DMS53 treated with DMSO at 0.1 percent for 48 hours (cell line): ENCODE results near the gene PIF1.
A peak's percentile ranks its signal among the peaks of the same experiment; 100 is the strongest.
"Not testable (repeated sequence)": the region's sequence is repeated elsewhere in the genome, so short reads cannot be mapped to it uniquely, and the experiment has no call there.

ENCODE experiments used
- DNase-seq: peaks from one replicate; lab custom pipeline; 2025; ENCODE audit not compliant: unreplicated experiment; lab: John Stamatoyannopoulos, UW

The PIF1 gene

GRCh38 chr15:64809649-64810496, 15.6 kb downstream of the PIF1 start:
- peak; percentile 53 for DNase-seq

- DNase-seq, result no peak
These were observed 16.5 kb downstream of the PIF1 start for GRCh38 chr15:64808785-64809453.

- no peak for DNase-seq
These were observed 17.7 kb downstream of the PIF1 start for GRCh38 chr15:64807751-64808222.

GRCh38 chr15:64807051-64807749, 18.2 kb downstream of the PIF1 start:
- no peak for DNase-seq

GRCh38 chr15:64806509-64806908, 18.9 kb downstream of the PIF1 start:
- no peak for DNase-seq

GRCh38 chr15:64804619-64805018, 20.8 kb downstream of the PIF1 start:
- DNase-seq, result no peak

- DNase-seq, result no peak
These were observed 21.9 kb downstream of the PIF1 start for GRCh38 chr15:64803526-64803925.

GRCh38 chr15:64800476-64800875, 25.0 kb downstream of the PIF1 start:
- no peak for DNase-seq

- not testable (repeated sequence) for DNase-seq
These were observed 26.5 kb downstream of the PIF1 start for GRCh38 chr15:64798905-64799304.

GRCh38 chr15:64795921-64796320, 29.5 kb downstream of the PIF1 start:
- not testable (repeated sequence) for DNase-seq

- DNase-seq, result not testable (repeated sequence)
These were observed 30.1 kb downstream of the PIF1 start for GRCh38 chr15:64795299-64795698.

GRCh38 chr15:64792282-64792681, 33.2 kb downstream of the PIF1 start:
- no peak for DNase-seq

- DNase-seq, result no peak
These were observed 34.0 kb downstream of the PIF1 start for GRCh38 chr15:64791401-64791800.

- no peak for DNase-seq
These were observed 41.7 kb downstream of the PIF1 start for GRCh38 chr15:64783796-64784195.

- no peak for DNase-seq
These were observed 42.7 kb downstream of the PIF1 start for GRCh38 chr15:64782751-64783150.

GRCh38 chr15:64781299-64781698, 44.1 kb downstream of the PIF1 start:
- DNase-seq, result no peak

- no peak for DNase-seq
These were observed 44.8 kb downstream of the PIF1 start for GRCh38 chr15:64780600-64781156.

- no peak for DNase-seq
These were observed 45.8 kb downstream of the PIF1 start for GRCh38 chr15:64779630-64780029.

- DNase-seq, result no peak
These were observed 46.4 kb downstream of the PIF1 start for GRCh38 chr15:64779024-64779423.

- DNase-seq, result no peak
These were observed 49.1 kb downstream of the PIF1 start for GRCh38 chr15:64776402-64776786.
